CD14-positive monocyte (primary cell): ENCODE measurements around the gene DNMT3A. TPM values are rescaled to one million over a fixed set of nuclear protein-coding genes. Genes with fewer than 3 reads are reported as not detected.
A peak's percentile ranks its signal among the peaks of the same experiment; 100 is the strongest.

Source experiments
- DNase-seq, 3 donors: peaks; one replicate each; pipeline ENCODE4 v3.0.0-alpha.2; 2011 to 2022
- H2AFZ ChIP-seq: 2 replicates; pipeline ENCODE4 v1.6.0; 2012; ENCODE audit warnings: mild to moderate bottlenecking, low read depth, low read length, inconsistent platforms; ENCODE audit not compliant: insufficient read depth, poor library complexity, severe bottlenecking
- H3K27ac ChIP-seq, 2 donors: 1 replicate in 1 of 2; 2 replicates in 1 of 2; pipeline ENCODE4 v1.5.1; 2012 to 2013; ENCODE audit warnings: low read length in 2 of 2, control low read depth in 1 of 2, inconsistent platforms in 1 of 2, low read depth in 1 of 2, mild to moderate bottlenecking in 1 of 2
- H3K27me3 ChIP-seq, 2 donors: one replicate each; pipeline versions ENCODE4 v1.6.0 to v1.6.1; 2011 to 2013; ENCODE audit warnings: low read length in 2 of 2; ENCODE audit not compliant: control insufficient read depth in 2 of 2, insufficient read depth in 2 of 2
- H3K36me3 ChIP-seq, 2 donors: replicated peaks in 1 of 2; 1 replicate in 1 of 2; 2 replicates in 1 of 2; pipeline versions ENCODE4 v1.5.1 to v1.6.1; 2012 to 2013; ENCODE audit warnings: low read length in 2 of 2, control low read depth in 1 of 2, inconsistent platforms in 1 of 2, mild to moderate bottlenecking in 1 of 2; ENCODE audit not compliant: insufficient read depth in 2 of 2, control insufficient read depth in 1 of 2
- H3K4me1 ChIP-seq, 2 donors: 1 replicate in 1 of 2; 2 replicates in 1 of 2; pipeline versions ENCODE4 v1.5.1 to v1.6.1; 2012 to 2013; ENCODE audit warnings: low read length in 2 of 2, control low read depth in 1 of 2, inconsistent platforms in 1 of 2, mild to moderate bottlenecking in 1 of 2, moderate library complexity in 1 of 2; ENCODE audit not compliant: insufficient read depth in 2 of 2, control insufficient read depth in 1 of 2
- H3K4me2 ChIP-seq: replicated peaks from 2 replicates; pipeline ENCODE3; 2012; ENCODE audit warnings: low read length, moderate library complexity, mild to moderate bottlenecking; ENCODE audit not compliant: poor library complexity, severe bottlenecking; ENCODE audit errors: extremely low read depth
- H3K4me3 ChIP-seq, 3 experiments: fragments of 200-600 bp in 1 of 3; sonication (generic) in 1 of 3; replicated peaks in 1 of 3; 1 replicate in 2 of 3; 2 replicates in 1 of 3; pipeline ENCODE4 v1.5.1; 2011 to 2013; ENCODE audit warnings: low read length in 3 of 3, mild to moderate bottlenecking in 3 of 3, control low read depth in 2 of 3, low read depth in 2 of 3, inconsistent platforms in 1 of 3, moderate library complexity in 1 of 3
- H3K79me2 ChIP-seq: 2 replicates; pipeline ENCODE4 v1.6.0; 2012; ENCODE audit warnings: mild to moderate bottlenecking, control low read depth, inconsistent platforms, low read length, moderate library complexity; ENCODE audit not compliant: insufficient read depth
- H3K9ac ChIP-seq: 2 replicates; pipeline ENCODE4 v1.6.0; 2017; ENCODE audit warnings: low read length, mild to moderate bottlenecking; ENCODE audit not compliant: insufficient read depth, poor library complexity, severe bottlenecking
- H3K9me3 ChIP-seq, 2 donors: replicated peaks in 1 of 2; 1 replicate in 1 of 2; 2 replicates in 1 of 2; pipeline versions ENCODE4 v1.5.1 to v1.6.1; 2012 to 2013; ENCODE audit warnings: low read length in 2 of 2, control low read depth in 1 of 2; ENCODE audit not compliant: control insufficient read depth in 1 of 2, insufficient read depth in 1 of 2
- H4K20me1 ChIP-seq: 2 replicates; pipeline ENCODE4 v1.6.0; 2012; ENCODE audit warnings: mild to moderate bottlenecking, low read length, control low read depth, moderate library complexity; ENCODE audit not compliant: insufficient read depth
- H3K27ac Mint-ChIP-seq, 7 donors: one replicate each; pipeline ENCODE4 v1.8.0; 2020; ENCODE audit warnings: mild to moderate bottlenecking in 7 of 7, mixed read lengths in 7 of 7, moderate library complexity in 6 of 7, inconsistent platforms in 2 of 7
- H3K27me3 Mint-ChIP-seq, 3 donors: one replicate each; pipeline ENCODE4 v1.8.0; 2021 to 2022; ENCODE audit warnings: low read depth in 3 of 3, mild to moderate bottlenecking in 3 of 3, mixed read lengths in 3 of 3, moderate library complexity in 3 of 3, inconsistent platforms in 1 of 3
- H3K36me3 Mint-ChIP-seq, 2 donors: one replicate each; pipeline ENCODE4 v1.8.0; 2020; ENCODE audit warnings: mixed read lengths in 2 of 2, inconsistent platforms in 1 of 2, mild to moderate bottlenecking in 1 of 2
- H3K4me1 Mint-ChIP-seq: one replicate; pipeline ENCODE4 v1.8.0; 2020; ENCODE audit warnings: mild to moderate bottlenecking, mixed read lengths
- H3K4me3 Mint-ChIP-seq, 2 donors: one replicate each; pipeline ENCODE4 v1.8.0; 2020; ENCODE audit warnings: mild to moderate bottlenecking in 2 of 2, mixed read lengths in 2 of 2, moderate library complexity in 1 of 2
- H3K9me3 Mint-ChIP-seq, 7 donors: one replicate each; pipeline ENCODE4 v1.8.0; 2020 to 2022; ENCODE audit warnings: mixed read lengths in 7 of 7, mild to moderate bottlenecking in 6 of 7, moderate library complexity in 6 of 7, inconsistent platforms in 2 of 7
- CTCF ChIP-seq: fragments of 200-600 bp; IDR thresholded peaks from one replicate; pipeline ENCODE4 v1.8.0; 2022; ENCODE audit warnings: antibody characterized with exemption, mild to moderate bottlenecking
- WGBS: methylation state at CpG from one replicate; pipeline ENCODE4 v1.1.5; 2013; ENCODE audit warnings: missing lambda C conversion rate; ENCODE audit not compliant: insufficient coverage; 5-methylcytosine and 5-hydroxymethylcytosine counted together
- intact Hi-C, 2 donors: fragments of 100-400 bp; cut with micrococcal nuclease; formaldehyde crosslinking; loops; one replicate each; pipeline versions ENCODE4 v1.15.0 to v1.15.1; 2023
- polyA plus RNA-seq, 3 donors: library from polyadenylated mRNA; depleted of rRNA in 1 of 3; unstranded in 2 of 3; stranded (reverse) in 1 of 3; fragments of 300-500 nt in 2 of 3; fragments of >200 nt in 1 of 3; fragmentation: Illumina TruSeq in 2 of 3; gene quantifications; 1 replicate in 2 of 3; 2 replicates in 1 of 3; pipeline ENCODE4 v1.2.3, GENCODE V29; 2012 to 2021

Gene DNMT3A
- polyA plus RNA-seq, 3 donors = 1.7 to 7.9 (median 2.7) TPM

- peaks cover 0 to 4% (median 3%) of the 10 kb centered on the region in 3 donors for H3K27me3 Mint-ChIP-seq
- H3K9me3 Mint-ChIP-seq = peaks cover 11 to 16% (median 14%) of the 10 kb centered on the region in 7 donors
- Histone ChIP-seq H3K27me3 (no peaks in the 10 kb centered on the region), H3K9ac (no peak overlapping the region), H3K4me2 (no peak overlapping the region), H3K9me3 (peaks cover 10 to 12% of the 10 kb centered on the region in 2 donors), H3K79me2 (no peaks in the 10 kb centered on the region), H3K4me3 (no peak overlapping the region), H3K36me3 (peaks cover 0 to 12% of the 10 kb centered on the region in 2 donors), H2AFZ (no peak overlapping the region), H3K4me1 (peaks cover 2 to 3% of the 10 kb centered on the region in 2 donors), H4K20me1 (peaks cover 53% of the 10 kb centered on the region), H3K27ac (no peak overlapping the region)
- WGBS = 96% methylated on average over 9 of the region's 9 CpGs
- TF ChIP-seq CTCF = no peak
- H3K4me3 Mint-ChIP-seq = no peak overlapping the region
- H3K4me1 Mint-ChIP-seq = peaks cover 9% of the 10 kb centered on the region
- no peak overlapping the region for H3K27ac Mint-ChIP-seq
- intact Hi-C loops = no loop called here
- peaks cover 20 to 21% of the 10 kb centered on the region in 2 donors for H3K36me3 Mint-ChIP-seq
- DNase-seq = no peak
Measured at GRCh38 chr2:25322312-25322711, 19.4 kb downstream of the DNMT3A start.

- Mint-ChIP-seq H3K27ac (peak overlapping the region in 2 of 7 donors; percentile 61 to 65), H3K9me3 (no peaks in the 10 kb centered on the region), H3K4me3 (no peak overlapping the region), H3K4me1 (peaks cover 31% of the 10 kb centered on the region), H3K36me3 (peaks cover 7 to 9% of the 10 kb centered on the region in 2 donors), H3K27me3 (peaks cover 0 to 5% (median 3%) of the 10 kb centered on the region in 3 donors)
- Histone ChIP-seq H3K9me3 (no peaks in the 10 kb centered on the region), H3K36me3 (no peaks in the 10 kb centered on the region), H3K27ac (no peak overlapping the region), H3K79me2 (no peaks in the 10 kb centered on the region), H3K4me2 (no peak overlapping the region), H3K27me3 (no peaks in the 10 kb centered on the region), H3K4me3 (no peak overlapping the region), H3K9ac (no peak overlapping the region), H4K20me1 (peaks cover 34% of the 10 kb centered on the region), H2AFZ (no peak overlapping the region), H3K4me1 (peaks cover 24 to 25% of the 10 kb centered on the region in 2 donors)
- no peak for TF ChIP-seq CTCF
- DNase-seq = no peak
- intact Hi-C loops = no loop called here
- WGBS = 89% methylated on average over 2 of the region's 3 CpGs
Measured at GRCh38 chr2:25320077-25320476, 21.6 kb downstream of the DNMT3A start.
